HEK293 (cell line): ENCODE measurements around the gene LPP.

Experiments
- CTCF ChIA-PET: fragments of 350-600 bp; formaldehyde crosslinking; extraction: SDS; loops from one replicate; lab custom pipeline; 2021; ENCODE audit warnings: antibody characterized with exemption; lab: Yijun Ruan, JAX
- POLR2A ChIA-PET: fragments of 300-600 bp; formaldehyde crosslinking; extraction: SDS; loops from one replicate; lab custom pipeline; 2020; ENCODE audit warnings: antibody characterized with exemption, inconsistent platforms; lab: Yijun Ruan, JAX
- H3K27ac ChIP-seq: fragments of 200-500 bp; sonication (Bioruptor generic); 2 replicates; pipeline ENCODE4 v1.5.1; 2014; ENCODE audit warnings: low read depth, low read length, control low read depth, inconsistent platforms; ENCODE audit errors: extremely low read depth
- H3K36me3 ChIP-seq, 2 experiments: fragments of 200-500 bp in 1 of 2; sonication (Bioruptor generic) in 1 of 2; 1 replicate in 1 of 2; 2 replicates in 1 of 2; pipeline ENCODE4 v1.5.1; 2014 to 2017; ENCODE audit warnings: inconsistent platforms in 2 of 2, low read length in 2 of 2; ENCODE audit not compliant: control insufficient read depth in 2 of 2, insufficient read depth in 1 of 2
- H3K4me1 ChIP-seq: fragments of 200-500 bp; sonication (Bioruptor generic); 2 replicates; pipeline ENCODE4 v1.5.1; 2014; ENCODE audit warnings: mild to moderate bottlenecking, low read length, inconsistent platforms; ENCODE audit not compliant: control insufficient read depth, insufficient read depth
- H3K4me3 ChIP-seq: 2 replicates; pipeline ENCODE4 v1.5.1; 2011; ENCODE audit warnings: low read depth, mild to moderate bottlenecking, control low read depth, low read length, moderate library complexity
- H3K9me3 ChIP-seq: fragments of 200-500 bp; sonication (Bioruptor generic); 2 replicates; pipeline ENCODE4 v1.5.1; 2014; ENCODE audit warnings: low read depth, low read length, inconsistent platforms; ENCODE audit not compliant: control insufficient read depth, insufficient read depth
- BCL11A ChIP-seq: fragments of 450-650 bp; formaldehyde crosslinking; IDR thresholded peaks from 2 replicates; pipeline ENCODE4 v1.5.1; 2016; ENCODE audit warnings: low read depth, missing biosample characterization, missing genetic modification characterization
- BCL11B ChIP-seq: fragments of 450-650 bp; formaldehyde crosslinking; IDR thresholded peaks from 2 replicates; pipeline ENCODE4 v1.5.1; 2016; ENCODE audit warnings: low read depth, missing biosample characterization, missing genetic modification characterization
- FEZF1 ChIP-seq: fragments of 450-650 bp; formaldehyde crosslinking; IDR thresholded peaks from 2 replicates; pipeline ENCODE4 v1.5.1; 2016; ENCODE audit warnings: missing biosample characterization, missing genetic modification characterization
- KLF10 ChIP-seq: fragments of 450-650 bp; IDR thresholded peaks from 2 replicates; pipeline ENCODE4 v1.5.1; 2018; ENCODE audit warnings: missing biosample characterization, mild to moderate bottlenecking, missing genetic modification characterization
- OSR2 ChIP-seq: fragments of 450-650 bp; formaldehyde crosslinking; IDR thresholded peaks from 2 replicates; pipeline ENCODE4 v1.5.1; 2016; ENCODE audit warnings: missing biosample characterization, missing genetic modification characterization
- SALL2 ChIP-seq: fragments of 450-650 bp; formaldehyde crosslinking; IDR thresholded peaks from 2 replicates; pipeline ENCODE4 v1.5.0; 2017; ENCODE audit warnings: missing biosample characterization, mild to moderate bottlenecking, missing genetic modification characterization, borderline replicate concordance
- SETDB1 ChIP-seq: IDR thresholded peaks from one replicate; pipeline ENCODE4 v1.6.1; 2017; ENCODE audit warnings: mild to moderate bottlenecking, low read length, moderate library complexity, mixed read lengths; ENCODE audit not compliant: insufficient read length
- TRIM28 ChIP-seq: IDR thresholded peaks from 2 replicates; pipeline ENCODE4 v1.6.1; 2011; ENCODE audit warnings: low read length, control low read depth, borderline replicate concordance
- YY1 ChIP-seq: fragments of 450-650 bp; formaldehyde crosslinking; IDR thresholded peaks from 2 replicates; pipeline ENCODE4 v1.5.1; 2018; ENCODE audit warnings: missing biosample characterization, missing genetic modification characterization
- ZBTB21 ChIP-seq: fragments of 450-650 bp; formaldehyde crosslinking; IDR thresholded peaks from 2 replicates; pipeline ENCODE4 v1.5.1; 2017; ENCODE audit warnings: missing biosample characterization, missing genetic modification characterization
- ZNF23 ChIP-seq: fragments of 450-650 bp; formaldehyde crosslinking; IDR thresholded peaks from 2 replicates; pipeline ENCODE4 v1.5.1; 2016; ENCODE audit warnings: missing biosample characterization, missing genetic modification characterization, borderline replicate concordance
- ZNF510 ChIP-seq: fragments of 450-650 bp; formaldehyde crosslinking; IDR thresholded peaks from 2 replicates; pipeline ENCODE4 v1.5.1; 2018; ENCODE audit warnings: mild to moderate bottlenecking, missing genetic modification characterization, missing biosample characterization; ENCODE audit not compliant: insufficient replicate concordance
- ZNF600 ChIP-seq: fragments of 450-650 bp; formaldehyde crosslinking; IDR thresholded peaks from 2 replicates; pipeline ENCODE4 v1.5.1; 2016; ENCODE audit warnings: missing biosample characterization, missing genetic modification characterization
- ZNF777 ChIP-seq: fragments of 450-650 bp; formaldehyde crosslinking; IDR thresholded peaks from 2 replicates; pipeline ENCODE4 v1.5.1; 2017; ENCODE audit warnings: missing biosample characterization, missing genetic modification characterization, borderline replicate concordance
- ZNF785 ChIP-seq: fragments of 450-650 bp; formaldehyde crosslinking; IDR thresholded peaks from 2 replicates; pipeline ENCODE4 v1.5.1; 2016; ENCODE audit warnings: missing biosample characterization, missing genetic modification characterization
- ZNF791 ChIP-seq: fragments of 450-650 bp; formaldehyde crosslinking; IDR thresholded peaks from 2 replicates; pipeline ENCODE4 v1.5.1; 2016; ENCODE audit warnings: missing biosample characterization, missing genetic modification characterization
- TF ChIP-seq, protein P1 (sequence below): fragments of 450-650 bp; formaldehyde crosslinking; IDR thresholded peaks from 2 replicates; pipeline ENCODE4 v1.5.1; 2016; ENCODE audit warnings: missing biosample characterization, missing genetic modification characterization
- TF ChIP-seq, protein P2 (sequence below): fragments of 450-650 bp; formaldehyde crosslinking; IDR thresholded peaks from 2 replicates; pipeline ENCODE4 v1.5.1; 2016; ENCODE audit warnings: missing biosample characterization, missing genetic modification characterization, low read depth
- TF ChIP-seq, protein P3 (sequence below): fragments of 450-650 bp; formaldehyde crosslinking; optimal IDR thresholded peaks from 2 replicates; pipeline ENCODE3; 2016; ENCODE audit warnings: missing biosample characterization, mild to moderate bottlenecking, missing genetic modification characterization
- TF ChIP-seq, protein P4 (sequence below): fragments of 450-650 bp; formaldehyde crosslinking; IDR thresholded peaks from 2 replicates; pipeline ENCODE4 v1.5.1; 2016; ENCODE audit warnings: missing biosample characterization, missing genetic modification characterization
- TF ChIP-seq, protein P5 (sequence below): fragments of 450-650 bp; formaldehyde crosslinking; IDR thresholded peaks from 2 replicates; pipeline ENCODE4 v1.5.1; 2016; ENCODE audit warnings: missing biosample characterization, missing genetic modification characterization

Gene LPP

DNA sequence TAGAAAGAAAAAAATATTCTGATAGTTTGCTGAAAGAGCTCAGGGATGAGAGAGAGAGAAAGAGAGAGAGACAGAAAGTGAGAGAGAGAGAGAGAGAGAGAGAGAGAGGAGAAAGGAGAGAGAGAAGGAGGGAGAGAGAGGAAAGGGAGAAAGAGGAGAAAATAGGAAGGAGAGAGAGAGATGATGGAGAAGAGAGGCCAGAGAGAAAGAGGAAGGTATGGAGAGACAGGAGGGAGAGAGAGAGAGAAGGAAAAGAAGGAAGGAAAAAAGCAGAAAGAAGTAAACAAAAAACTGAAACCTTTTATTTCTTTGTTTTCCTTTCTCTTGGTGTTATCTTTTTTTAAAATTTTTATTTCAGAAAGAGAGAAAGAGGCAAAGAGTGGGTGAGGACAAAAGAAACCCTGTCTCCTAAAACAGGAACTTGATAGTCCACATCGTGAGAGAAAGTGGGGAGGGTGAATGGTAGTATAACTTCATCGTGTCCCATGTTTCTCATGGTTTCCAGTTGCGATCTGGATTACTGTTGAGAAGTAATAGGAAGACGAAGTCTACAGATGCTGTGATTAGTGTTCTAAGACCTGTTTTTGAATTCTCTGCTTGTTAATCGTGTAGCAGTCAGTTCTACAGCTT lies 279.7 kb downstream of the LPP start (continued):
- TF ChIP-seq OSR2 (tag by site-specific recombination) (no peak), BCL11B (tag by site-specific recombination) (no peak), ZNF510 (tag by site-specific recombination) (no peak), TRIM28 (no peak), ZNF600 (tag by site-specific recombination) (no peak)
- TF ChIP-seq, protein P1, sequence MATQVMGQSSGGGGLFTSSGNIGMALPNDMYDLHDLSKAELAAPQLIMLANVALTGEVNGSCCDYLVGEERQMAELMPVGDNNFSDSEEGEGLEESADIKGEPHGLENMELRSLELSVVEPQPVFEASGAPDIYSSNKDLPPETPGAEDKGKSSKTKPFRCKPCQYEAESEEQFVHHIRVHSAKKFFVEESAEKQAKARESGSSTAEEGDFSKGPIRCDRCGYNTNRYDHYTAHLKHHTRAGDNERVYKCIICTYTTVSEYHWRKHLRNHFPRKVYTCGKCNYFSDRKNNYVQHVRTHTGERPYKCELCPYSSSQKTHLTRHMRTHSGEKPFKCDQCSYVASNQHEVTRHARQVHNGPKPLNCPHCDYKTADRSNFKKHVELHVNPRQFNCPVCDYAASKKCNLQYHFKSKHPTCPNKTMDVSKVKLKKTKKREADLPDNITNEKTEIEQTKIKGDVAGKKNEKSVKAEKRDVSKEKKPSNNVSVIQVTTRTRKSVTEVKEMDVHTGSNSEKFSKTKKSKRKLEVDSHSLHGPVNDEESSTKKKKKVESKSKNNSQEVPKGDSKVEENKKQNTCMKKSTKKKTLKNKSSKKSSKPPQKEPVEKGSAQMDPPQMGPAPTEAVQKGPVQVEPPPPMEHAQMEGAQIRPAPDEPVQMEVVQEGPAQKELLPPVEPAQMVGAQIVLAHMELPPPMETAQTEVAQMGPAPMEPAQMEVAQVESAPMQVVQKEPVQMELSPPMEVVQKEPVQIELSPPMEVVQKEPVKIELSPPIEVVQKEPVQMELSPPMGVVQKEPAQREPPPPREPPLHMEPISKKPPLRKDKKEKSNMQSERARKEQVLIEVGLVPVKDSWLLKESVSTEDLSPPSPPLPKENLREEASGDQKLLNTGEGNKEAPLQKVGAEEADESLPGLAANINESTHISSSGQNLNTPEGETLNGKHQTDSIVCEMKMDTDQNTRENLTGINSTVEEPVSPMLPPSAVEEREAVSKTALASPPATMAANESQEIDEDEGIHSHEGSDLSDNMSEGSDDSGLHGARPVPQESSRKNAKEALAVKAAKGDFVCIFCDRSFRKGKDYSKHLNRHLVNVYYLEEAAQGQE (tag by site-specific recombination): no peak

DNA sequence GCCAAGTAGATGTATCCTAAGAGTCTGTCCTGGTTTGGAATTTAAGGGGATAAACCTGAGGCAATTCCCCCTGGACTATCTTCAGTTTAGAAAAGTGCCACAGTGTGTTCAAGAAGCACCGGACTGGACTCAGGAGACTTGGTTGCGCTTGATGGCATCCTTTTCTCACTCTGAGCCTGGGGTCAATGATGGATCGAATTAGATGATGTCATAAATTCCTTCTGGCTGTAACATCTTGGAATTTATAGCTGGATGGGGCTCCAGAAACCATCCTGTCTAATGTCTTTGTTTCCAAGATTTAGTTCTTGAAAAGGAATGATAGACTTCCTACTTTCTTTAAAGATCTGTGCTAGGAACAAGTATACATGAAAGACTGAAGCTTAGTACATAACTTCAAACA lies 280.6 kb downstream of the LPP start:
- CTCF ChIA-PET: no interaction called here
- Histone ChIP-seq H3K4me3 (no peak overlapping the region), H3K4me1 (no peaks in the 10 kb centered on the region), H3K9me3 (no peaks in the 10 kb centered on the region), H3K36me3 (no peaks in the 10 kb centered on the region), H3K27ac (no peak overlapping the region)
- POLR2A ChIA-PET: no interaction called here
- TF ChIP-seq, protein P2, sequence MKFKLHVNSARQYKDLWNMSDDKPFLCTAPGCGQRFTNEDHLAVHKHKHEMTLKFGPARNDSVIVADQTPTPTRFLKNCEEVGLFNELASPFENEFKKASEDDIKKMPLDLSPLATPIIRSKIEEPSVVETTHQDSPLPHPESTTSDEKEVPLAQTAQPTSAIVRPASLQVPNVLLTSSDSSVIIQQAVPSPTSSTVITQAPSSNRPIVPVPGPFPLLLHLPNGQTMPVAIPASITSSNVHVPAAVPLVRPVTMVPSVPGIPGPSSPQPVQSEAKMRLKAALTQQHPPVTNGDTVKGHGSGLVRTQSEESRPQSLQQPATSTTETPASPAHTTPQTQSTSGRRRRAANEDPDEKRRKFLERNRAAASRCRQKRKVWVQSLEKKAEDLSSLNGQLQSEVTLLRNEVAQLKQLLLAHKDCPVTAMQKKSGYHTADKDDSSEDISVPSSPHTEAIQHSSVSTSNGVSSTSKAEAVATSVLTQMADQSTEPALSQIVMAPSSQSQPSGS (tag by site-specific recombination): peak; percentile 75
- no peak for TF ChIP-seq SETDB1

DNA sequence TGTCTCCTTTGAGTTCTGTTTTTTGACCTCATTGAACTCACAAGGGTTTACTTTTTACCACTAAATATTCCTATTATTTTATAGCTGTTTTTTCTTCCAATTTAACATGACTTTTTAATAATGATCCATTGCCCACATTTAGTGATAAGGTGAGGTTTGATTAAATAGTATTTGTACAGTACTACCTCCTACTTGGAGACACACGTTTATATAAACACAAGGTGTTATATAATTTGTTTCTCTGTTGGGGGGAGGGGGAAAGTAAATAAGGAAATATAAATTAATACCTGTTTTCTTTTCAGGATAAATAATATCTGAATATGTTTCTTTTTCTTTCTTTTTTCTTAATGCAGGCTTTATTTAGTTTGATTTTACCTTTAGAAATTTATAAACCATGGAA lies 281.3 kb downstream of the LPP start:
- POLR2A ChIA-PET: no interaction called here
- CTCF ChIA-PET: no interaction called here
- Histone ChIP-seq H3K4me3 (no peak overlapping the region), H3K27ac (no peak overlapping the region), H3K9me3 (no peaks in the 10 kb centered on the region), H3K4me1 (no peaks in the 10 kb centered on the region)
- TF ChIP-seq FEZF1 (tag by site-specific recombination): no peak
- TF ChIP-seq BCL11A (tag by site-specific recombination): no peak
- TF ChIP-seq, all 188 proteins: peak for 0
- H3K36me3 ChIP-seq: no peaks in the 10 kb centered on the region

DNA sequence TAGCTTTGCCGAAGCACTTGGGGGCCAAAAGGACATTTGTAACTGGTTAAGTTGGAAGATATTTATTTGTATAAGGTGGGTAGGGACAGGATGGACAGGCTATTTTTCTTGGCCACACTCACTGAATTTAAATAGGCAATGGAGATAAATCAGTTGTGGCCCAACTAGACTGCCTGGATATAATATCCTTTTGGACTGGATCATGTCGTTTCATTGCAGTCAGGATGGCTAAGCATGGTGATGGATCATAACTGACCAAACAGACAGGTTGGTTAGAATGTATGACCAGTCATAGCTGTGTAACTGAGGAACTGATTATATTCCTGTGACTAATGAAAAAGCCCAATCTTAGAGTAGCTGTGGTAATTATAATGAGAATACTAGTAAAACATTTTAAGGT lies 284.0 kb downstream of the LPP start:
- Histone ChIP-seq H3K36me3 (no peaks in the 10 kb centered on the region), H3K27ac (no peak overlapping the region), H3K9me3 (no peaks in the 10 kb centered on the region), H3K4me1 (no peaks in the 10 kb centered on the region), H3K4me3 (no peak overlapping the region)
- CTCF ChIA-PET: no interaction called here
- TF ChIP-seq, protein P3, sequence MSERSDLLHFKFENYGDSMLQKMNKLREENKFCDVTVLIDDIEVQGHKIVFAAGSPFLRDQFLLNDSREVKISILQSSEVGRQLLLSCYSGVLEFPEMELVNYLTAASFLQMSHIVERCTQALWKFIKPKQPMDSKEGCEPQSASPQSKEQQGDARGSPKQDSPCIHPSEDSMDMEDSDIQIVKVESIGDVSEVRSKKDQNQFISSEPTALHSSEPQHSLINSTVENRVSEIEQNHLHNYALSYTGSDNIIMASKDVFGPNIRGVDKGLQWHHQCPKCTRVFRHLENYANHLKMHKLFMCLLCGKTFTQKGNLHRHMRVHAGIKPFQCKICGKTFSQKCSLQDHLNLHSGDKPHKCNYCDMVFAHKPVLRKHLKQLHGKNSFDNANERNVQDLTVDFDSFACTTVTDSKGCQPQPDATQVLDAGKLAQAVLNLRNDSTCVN (tag by site-specific recombination): no peak
- no peak for TF ChIP-seq KLF10 (tag by site-specific recombination)
- no peak for TF ChIP-seq ZNF785 (tag by site-specific recombination)
- no peak for TF ChIP-seq SALL2 (tag by site-specific recombination)
- TF ChIP-seq ZNF777: no peak
- no peak for TF ChIP-seq ZNF791 (tag by site-specific recombination)
- TF ChIP-seq YY1: no peak
- TF ChIP-seq, protein P4, sequence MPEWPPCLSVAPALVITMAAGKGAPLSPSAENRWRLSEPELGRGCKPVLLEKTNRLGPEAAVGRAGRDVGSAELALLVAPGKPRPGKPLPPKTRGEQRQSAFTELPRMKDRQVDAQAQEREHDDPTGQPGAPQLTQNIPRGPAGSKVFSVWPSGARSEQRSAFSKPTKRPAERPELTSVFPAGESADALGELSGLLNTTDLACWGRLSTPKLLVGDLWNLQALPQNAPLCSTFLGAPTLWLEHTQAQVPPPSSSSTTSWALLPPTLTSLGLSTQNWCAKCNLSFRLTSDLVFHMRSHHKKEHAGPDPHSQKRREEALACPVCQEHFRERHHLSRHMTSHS (tag by site-specific recombination): no peak
- TF ChIP-seq ZBTB21: no peak
- no peak for TF ChIP-seq ZNF23
- TF ChIP-seq, protein P5, sequence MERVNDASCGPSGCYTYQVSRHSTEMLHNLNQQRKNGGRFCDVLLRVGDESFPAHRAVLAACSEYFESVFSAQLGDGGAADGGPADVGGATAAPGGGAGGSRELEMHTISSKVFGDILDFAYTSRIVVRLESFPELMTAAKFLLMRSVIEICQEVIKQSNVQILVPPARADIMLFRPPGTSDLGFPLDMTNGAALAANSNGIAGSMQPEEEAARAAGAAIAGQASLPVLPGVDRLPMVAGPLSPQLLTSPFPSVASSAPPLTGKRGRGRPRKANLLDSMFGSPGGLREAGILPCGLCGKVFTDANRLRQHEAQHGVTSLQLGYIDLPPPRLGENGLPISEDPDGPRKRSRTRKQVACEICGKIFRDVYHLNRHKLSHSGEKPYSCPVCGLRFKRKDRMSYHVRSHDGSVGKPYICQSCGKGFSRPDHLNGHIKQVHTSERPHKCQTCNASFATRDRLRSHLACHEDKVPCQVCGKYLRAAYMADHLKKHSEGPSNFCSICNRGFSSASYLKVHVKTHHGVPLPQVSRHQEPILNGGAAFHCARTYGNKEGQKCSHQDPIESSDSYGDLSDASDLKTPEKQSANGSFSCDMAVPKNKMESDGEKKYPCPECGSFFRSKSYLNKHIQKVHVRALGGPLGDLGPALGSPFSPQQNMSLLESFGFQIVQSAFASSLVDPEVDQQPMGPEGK (tag by site-specific recombination): no peak
- POLR2A ChIA-PET: no interaction called here
